ENCODE results near the gene POLRMT.

POLRMT gene

GRCh38 chr19:575527-576506 is 57.5 kb downstream of the POLRMT start:
- DNase-seq = no peak

DNA sequence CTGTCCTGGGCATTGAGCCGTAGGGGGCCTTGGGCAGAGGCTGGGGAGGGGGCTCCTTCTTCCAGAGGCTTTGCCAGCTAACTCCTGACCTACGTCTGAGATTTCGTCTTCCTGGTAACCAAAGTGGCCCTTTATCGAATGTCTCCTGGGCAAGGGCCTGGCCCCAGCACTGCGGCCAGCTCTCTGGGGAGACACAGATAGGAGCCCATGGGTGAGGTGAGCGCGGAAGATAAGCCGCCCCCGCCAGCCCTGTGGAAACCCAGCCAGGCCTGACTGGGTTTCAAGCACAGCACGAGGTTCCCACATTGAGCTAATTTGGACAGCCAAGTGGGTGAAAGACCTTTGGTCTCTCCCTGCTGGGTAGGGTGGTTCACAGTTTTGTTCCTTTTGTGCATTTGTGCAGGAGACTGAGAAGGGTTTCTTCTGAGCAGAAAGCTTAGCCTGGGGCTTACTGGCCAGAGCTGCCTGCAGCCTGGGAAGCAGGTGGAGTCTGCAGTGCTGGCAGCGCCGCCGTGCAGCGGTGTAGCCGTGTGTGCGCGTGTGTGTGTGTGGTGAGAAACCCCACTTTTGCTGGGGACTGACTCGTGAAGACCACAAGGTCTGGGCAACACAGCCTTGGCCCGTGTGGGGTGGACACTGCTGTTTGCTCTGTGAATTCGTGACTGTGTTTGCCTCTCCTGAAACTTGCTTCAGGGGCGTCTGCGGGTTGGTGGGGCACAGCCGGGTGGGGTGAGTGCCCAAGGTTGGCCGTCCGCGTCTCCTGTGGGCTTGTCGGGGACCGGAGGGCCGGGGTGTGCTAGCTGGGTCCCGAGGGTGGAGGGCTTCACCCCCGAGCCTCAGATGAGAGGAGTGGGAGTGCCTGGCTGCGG is 58.4 kb downstream of the POLRMT start:
- no peak for DNase-seq

- DNase-seq = no peak
Measured at GRCh38 chr19:573519-573825, 59.9 kb downstream of the POLRMT start.

DNA sequence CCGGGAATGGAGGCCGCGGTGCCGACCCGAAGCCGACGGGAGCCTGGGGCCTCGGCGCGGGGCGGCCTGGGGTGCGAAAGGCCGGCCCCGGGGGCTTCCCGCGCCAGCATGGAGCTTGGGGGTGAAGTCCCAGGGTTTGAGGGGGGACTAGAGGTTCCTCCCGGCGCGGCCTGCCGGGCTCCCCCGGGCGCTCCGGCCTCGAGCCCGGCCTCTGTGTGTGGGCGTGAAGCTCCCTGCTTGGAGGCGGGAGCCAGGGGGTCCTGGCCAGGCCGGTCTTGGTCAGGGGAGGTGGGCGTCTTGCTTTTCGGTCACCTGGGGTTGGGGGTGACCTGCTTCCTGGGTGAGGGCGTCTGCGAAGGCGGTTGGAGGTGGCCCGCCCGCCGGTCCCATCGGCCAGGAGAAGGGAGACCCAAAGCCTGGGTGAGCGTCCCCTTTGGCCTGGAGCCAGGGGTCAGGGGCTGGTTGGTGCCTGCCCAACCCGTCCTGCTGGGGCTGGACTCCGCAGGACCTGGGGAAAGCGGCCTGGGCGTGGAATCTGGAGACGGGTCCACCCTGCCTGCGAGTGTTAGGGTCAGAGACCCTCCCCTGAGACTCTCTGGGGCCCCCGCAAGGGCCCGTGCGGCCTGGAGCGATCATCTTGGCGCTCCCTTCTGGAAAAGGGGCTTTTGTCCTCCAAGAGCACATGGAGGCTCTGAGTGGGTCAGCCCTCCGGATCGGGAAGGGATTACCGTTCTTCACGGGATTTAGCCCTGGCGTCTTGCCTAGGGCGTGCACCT is 60.4 kb downstream of the POLRMT start:
- DNase-seq = peak; percentile 55

- DNase-seq = peak; percentile 97
Measured at GRCh38 chr19:572140-572742, 61.1 kb downstream of the POLRMT start, which contains the start of gene BSG. Gene BSG, plus strand, starts transcription at chr19:572596. Its CDS starts 39 bp downstream, at chr19:572635.

DNA sequence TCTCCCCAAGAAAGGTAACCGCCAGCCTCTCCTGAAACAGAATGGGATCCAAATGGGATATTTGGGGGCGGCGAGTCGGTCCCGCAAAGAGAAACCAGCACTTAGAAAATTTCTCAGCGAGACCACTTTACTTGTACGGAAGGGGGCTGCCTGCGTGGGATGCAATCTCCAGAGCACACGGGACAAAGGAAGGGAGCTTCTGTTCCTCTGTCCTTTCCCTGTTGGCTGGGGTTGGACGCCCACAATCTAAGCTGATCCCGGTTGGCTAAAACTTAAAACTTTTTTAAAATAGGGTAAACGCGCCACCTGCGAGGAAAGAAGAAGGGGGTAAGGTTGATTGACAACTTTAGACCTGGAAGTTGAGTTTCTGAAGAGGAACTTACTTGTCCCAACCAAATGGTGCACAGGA is 61.8 kb downstream of the POLRMT start:
- DNase-seq = no peak

- DNase-seq = no peak
Measured at GRCh38 chr19:570937-571565, 62.3 kb downstream of the POLRMT start.

- DNase-seq = no peak
Measured at GRCh38 chr19:570251-570686, 63.1 kb downstream of the POLRMT start.

- no peak for DNase-seq
Measured at GRCh38 chr19:567296-567900, 65.9 kb downstream of the POLRMT start.

All from fibroblast of upper back skin (primary cell).